Measurements from ENCODE around the gene WT1. TPM values are rescaled to one million over a fixed set of nuclear protein-coding genes. Genes with fewer than 3 reads are reported as not detected.

Gene WT1
- total RNA-seq, 4 donors from 2014 or later = 0.52 to 2.7 (median 1.6) TPM; not detected in 1

- no peaks in the 10 kb centered on the region for H3K36me3 ChIP-seq
- H3K9me3 ChIP-seq = no peaks in the 10 kb centered on the region
- peaks cover 100% of the 10 kb centered on the region for H3K27me3 ChIP-seq
- peaks cover 0 to 56% (median 10%) of the 10 kb centered on the region in 3 donors for H3K4me1 ChIP-seq
- no peak for ATAC-seq
- TF ChIP-seq CTCF (IDR thresholded peaks at IDR 0.05) (no peak), POLR2AphosphoS5 (IDR thresholded peaks at IDR 0.05) (no peak), POLR2A (IDR thresholded peaks at IDR 0.05) (no peak), EP300 (IDR thresholded peaks at IDR 0.05) (no peak)
- H3K4me3 ChIP-seq = peak overlapping the region in 1 of 2 donors; percentile 45
- 13 to 16% methylated on average over 27 to 30 of the region's 46 CpGs for WGBS, 2 donors (ENCODE audit: low coverage in 1 of 2)
- no peak overlapping the region for H3K27ac ChIP-seq
Measured at GRCh38 chr11:32433101-32433913, 2.0 kb downstream of the WT1 start.

- peaks cover 100% of the 10 kb centered on the region for H3K27me3 ChIP-seq
- no peak for ATAC-seq
- peak overlapping the region in 1 of 2 donors; percentile 45 for H3K4me3 ChIP-seq
- TF ChIP-seq POLR2A (IDR thresholded peaks at IDR 0.05) (no peak), EP300 (IDR thresholded peaks at IDR 0.05) (no peak), POLR2AphosphoS5 (IDR thresholded peaks at IDR 0.05) (no peak), CTCF (IDR thresholded peaks at IDR 0.05) (no peak)
- H3K9me3 ChIP-seq = no peaks in the 10 kb centered on the region
- H3K4me1 ChIP-seq = peaks cover 0 to 49% (median 10%) of the 10 kb centered on the region in 3 donors
- H3K27ac ChIP-seq = no peak overlapping the region
- no peaks in the 10 kb centered on the region for H3K36me3 ChIP-seq
- whole genome bisulfite sequencing, 2 donors (ENCODE audit: low coverage in 1 of 2) = 34 to 50% methylated on average over 2 to 7 of the region's 8 CpGs
Measured at GRCh38 chr11:32432565-32432964, 2.8 kb downstream of the WT1 start.

- Histone ChIP-seq H3K27ac (no peak overlapping the region), H3K27me3 (peaks cover 100% of the 10 kb centered on the region), H3K4me3 (no peak overlapping the region), H3K9me3 (no peaks in the 10 kb centered on the region), H3K36me3 (no peaks in the 10 kb centered on the region), H3K4me1 (peaks cover 0 to 43% (median 14%) of the 10 kb centered on the region in 3 donors)
- TF ChIP-seq POLR2A (IDR thresholded peaks at IDR 0.05) = no peak
- TF ChIP-seq POLR2AphosphoS5 (IDR thresholded peaks at IDR 0.05) = no peak
- no peak for TF ChIP-seq EP300 (IDR thresholded peaks at IDR 0.05)
- no peak for TF ChIP-seq CTCF (IDR thresholded peaks at IDR 0.05)
- no peak for ATAC-seq
- 17 to 20% methylated on average over 1 to 12 of the region's 59 CpGs for WGBS, 2 donors (ENCODE audit: low coverage in 1 of 2)
Measured at GRCh38 chr11:32430568-32431381, 4.6 kb downstream of the WT1 start.

- 17 to 40% methylated on average over 1 of the region's 5 CpGs for WGBS, 2 donors (ENCODE audit: low coverage in 1 of 2)
- no peak overlapping the region for H3K27ac ChIP-seq
- H3K36me3 ChIP-seq = no peaks in the 10 kb centered on the region
- H3K9me3 ChIP-seq = no peaks in the 10 kb centered on the region
- peaks cover 99% of the 10 kb centered on the region for H3K27me3 ChIP-seq
- no peak for ATAC-seq
- H3K4me3 ChIP-seq = no peak overlapping the region
- TF ChIP-seq CTCF (IDR thresholded peaks at IDR 0.05) = no peak
- TF ChIP-seq POLR2AphosphoS5 (IDR thresholded peaks at IDR 0.05) = no peak
- TF ChIP-seq POLR2A (IDR thresholded peaks at IDR 0.05) = no peak
- no peak for TF ChIP-seq EP300 (IDR thresholded peaks at IDR 0.05)
- peaks cover 0 to 30% (median 14%) of the 10 kb centered on the region in 3 donors for H3K4me1 ChIP-seq
Measured at GRCh38 chr11:32429477-32429876, 5.9 kb downstream of the WT1 start.

Measured in gastroesophageal sphincter (tissue), 4 donors.